HG03196 (cell line): ENCODE measurements around the gene PRKCQ.
"Not testable (repeated sequence)": the region's sequence is repeated elsewhere in the genome, so short reads cannot be mapped to it uniquely, and the experiment has no call there.

Experiments
- ATAC-seq: cut with Tn5 transposase; IDR thresholded peaks from one replicate; pipeline ENCODE4 v1.9.1; 2021; ENCODE audit not compliant: unreplicated experiment

Gene PRKCQ

DNA sequence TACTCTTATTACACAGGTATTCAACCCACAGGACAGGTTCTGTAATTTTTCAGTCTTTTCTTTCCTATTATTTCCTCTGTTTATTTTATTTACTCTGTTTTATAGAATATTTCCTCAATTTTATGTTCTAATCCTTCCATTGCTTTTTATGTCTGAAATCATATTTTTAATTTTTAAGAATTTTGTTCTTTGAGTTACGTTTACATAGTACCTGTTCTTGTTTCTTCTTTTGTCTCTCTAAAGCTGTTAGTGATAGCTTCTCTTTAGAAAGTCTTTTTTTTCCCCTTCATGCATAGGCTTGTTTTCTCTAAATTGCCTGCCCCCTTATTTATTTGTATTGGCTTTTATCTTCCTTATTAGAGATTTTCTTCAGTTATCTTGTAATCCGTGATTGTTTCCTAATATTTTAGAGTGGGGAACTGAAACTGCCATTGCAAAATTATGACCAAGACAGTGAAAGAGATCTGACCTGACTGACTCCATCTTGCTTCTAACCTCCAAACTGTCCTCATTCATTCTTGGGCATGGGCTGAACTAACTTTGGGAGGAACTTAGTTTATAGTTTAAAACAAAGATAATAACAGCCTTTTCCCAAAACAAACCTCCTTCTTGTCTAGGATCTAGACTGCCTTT, 189.7 kb downstream of the PRKCQ start:
- no peak for ATAC-seq

DNA sequence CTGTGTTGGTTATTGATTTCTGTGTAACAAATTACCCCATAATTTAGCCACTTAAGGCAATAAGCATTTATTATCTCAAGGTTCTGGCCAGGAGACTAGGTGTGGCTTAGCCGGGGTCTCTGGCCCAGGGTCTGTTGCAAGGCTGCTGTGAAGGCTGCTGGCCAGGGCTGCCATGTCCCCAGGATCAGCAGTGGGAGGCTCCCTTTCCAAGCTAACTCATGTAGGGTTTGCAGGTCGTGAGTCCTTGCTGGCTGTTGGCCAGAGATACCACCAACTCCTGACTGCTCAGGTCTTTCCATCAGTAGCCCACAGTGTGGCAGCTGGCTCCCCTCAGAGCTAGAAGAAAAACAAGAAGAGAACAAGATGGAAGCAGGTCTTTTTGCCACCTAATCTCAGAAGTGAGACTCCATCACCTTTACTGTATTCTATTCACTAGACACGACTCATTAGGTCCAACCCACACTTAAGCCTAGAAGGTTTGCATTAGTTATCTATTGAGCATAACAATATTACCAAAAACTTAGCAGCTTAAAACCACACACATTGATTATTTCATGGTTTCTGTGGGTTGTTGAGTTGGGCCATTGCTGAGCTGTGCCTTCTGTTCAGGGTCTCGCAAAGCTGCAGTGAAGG, 191.7 kb downstream of the PRKCQ start:
- ATAC-seq = no peak

DNA sequence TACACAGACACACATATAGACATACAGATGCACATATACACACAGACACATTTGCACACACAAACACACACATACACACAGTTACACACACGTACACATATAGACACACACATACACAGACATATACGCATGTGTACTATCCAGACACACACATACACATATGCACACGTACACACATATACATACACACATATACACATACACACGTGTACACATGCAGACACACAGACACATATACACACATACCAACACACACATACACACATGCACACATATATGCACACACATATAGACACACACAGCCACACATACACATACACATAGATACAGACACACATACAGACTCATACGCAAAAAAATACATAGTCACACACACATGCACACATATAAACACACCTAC, 193.1 kb downstream of the PRKCQ start:
- ATAC-seq = no peak

DNA sequence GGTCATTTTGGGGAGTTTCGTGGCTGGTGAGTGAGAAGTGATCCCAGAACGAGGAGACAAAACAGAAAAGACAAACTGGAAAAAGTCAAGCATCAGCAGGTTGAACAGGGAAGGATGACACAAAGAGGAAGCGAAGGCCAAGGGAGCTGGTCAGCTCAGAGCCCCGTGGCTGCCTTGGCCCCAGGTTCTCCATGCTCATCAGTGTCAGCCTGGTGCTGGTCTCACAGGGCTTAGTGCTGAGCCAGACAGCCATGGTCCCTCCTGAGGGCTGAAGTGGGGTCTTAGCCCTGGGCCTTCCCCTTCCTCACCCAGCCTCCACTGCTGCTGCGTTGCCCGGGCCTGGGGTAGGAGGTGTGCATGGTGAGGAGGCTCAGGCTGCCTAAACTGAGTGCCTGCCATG, 193.7 kb downstream of the PRKCQ start:
- ATAC-seq = no peak

DNA sequence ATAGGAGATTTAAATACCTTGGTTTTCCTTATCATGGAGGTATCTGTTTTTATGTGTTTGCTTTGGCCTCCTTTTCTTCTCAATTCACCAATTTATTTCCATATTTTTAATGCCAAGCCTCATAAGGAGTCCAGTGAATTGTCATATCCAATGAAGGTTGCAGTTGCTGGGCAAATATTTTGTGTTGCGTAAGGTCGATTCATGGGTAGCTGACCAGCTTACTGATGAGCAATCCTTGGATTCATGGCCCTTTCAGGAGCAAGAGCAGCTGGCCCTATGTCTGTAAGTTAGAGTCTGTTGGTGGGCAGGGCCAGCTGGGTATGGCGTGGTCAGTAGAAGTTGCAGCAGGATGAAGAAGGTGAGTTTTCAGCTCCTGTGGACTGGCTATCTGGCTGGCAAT, 194.4 kb downstream of the PRKCQ start:
- ATAC-seq = no peak

DNA sequence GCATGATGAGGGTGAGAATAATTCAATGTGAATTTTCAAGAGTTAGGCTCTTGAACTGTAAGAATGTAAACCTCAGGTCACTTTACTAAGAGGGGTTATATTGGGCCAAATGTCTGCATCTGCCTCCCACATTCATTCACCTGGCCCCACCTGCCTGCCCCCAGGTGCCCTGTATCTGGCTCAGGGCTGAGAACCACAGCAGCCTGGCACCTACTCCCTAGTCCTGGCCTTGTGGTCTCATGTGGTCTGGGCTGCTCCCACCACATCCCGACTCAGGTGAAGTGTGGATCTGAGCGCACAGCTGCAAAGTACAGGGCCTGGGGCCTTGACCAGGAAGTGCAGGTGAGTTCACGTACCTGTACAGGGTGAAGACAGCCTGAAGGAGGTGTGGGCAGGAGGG, 195.2 kb downstream of the PRKCQ start:
- no peak for ATAC-seq

DNA sequence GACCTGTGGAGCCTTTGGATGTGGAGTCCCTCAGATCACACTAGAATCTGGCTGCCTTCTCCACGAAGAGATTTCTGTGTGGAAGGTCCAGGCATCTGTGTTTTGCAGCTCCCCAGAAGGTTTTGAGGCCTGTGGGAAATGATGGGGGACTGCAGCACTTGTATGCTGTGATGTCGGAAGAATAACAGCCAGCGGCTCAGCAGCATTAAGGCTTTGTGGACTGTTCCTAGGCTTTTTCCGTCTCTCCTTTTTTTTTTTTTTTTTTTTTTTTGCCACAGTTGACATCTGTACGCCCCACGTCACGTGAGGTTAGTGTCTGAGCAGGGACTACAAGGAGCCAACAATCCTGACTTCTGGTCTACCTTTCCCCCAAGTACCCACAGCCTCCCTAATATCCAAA, 196.0 kb downstream of the PRKCQ start:
- no peak for ATAC-seq

DNA sequence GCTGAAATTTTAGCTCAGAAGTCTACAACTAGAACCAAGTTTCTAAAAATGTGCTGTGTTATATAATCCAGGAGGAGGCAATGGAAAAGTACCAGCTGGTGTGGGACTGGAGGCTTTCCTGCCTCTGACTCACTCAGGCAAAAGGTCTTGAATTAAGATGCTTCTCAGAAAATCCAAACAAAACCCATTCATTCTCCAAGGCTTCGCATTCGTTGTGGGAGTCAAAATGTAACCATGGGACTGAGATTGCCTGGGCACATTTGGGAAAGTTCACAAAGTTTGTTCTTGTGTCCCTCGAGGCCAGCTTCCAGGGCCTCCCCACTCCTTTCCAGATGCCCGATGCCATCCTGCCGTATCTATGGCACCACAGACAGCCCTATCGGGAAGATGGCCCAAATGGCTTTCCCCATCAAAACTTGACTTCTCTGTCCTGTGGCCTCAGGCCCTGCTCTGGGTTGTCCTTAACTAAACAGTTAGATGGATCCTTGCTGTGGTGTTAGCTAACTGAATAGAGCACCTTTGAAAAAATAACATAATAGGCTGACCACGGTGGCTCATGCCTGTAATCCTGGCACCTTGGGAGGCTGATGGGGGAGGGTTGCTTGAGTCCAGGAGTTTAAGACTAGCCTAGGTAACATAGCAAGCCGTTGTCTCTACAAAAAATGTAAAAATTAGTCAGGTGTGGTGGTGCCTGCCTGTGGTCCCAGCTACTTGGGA, 196.8 kb downstream of the PRKCQ start:
- ATAC-seq = no peak

DNA sequence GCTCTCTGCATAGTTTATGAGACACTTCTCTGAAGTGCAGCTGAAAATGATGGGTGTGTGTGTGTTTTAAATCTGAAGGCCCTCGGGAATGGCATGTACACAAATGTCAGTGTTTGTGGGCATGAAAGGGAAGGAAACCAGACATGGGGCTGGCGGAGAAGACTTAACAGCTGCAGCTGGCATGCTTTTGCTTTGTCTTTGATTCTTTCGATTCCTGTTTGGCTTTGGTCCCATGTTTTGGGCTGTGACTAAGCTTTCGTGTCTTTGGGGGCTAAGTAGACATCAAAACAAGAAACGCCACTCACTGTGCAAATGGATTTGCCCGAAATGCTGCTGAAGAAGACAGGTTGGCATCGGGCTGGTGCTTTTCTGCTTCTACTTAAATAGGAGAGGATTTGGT, 198.0 kb downstream of the PRKCQ start:
- no peak for ATAC-seq

DNA sequence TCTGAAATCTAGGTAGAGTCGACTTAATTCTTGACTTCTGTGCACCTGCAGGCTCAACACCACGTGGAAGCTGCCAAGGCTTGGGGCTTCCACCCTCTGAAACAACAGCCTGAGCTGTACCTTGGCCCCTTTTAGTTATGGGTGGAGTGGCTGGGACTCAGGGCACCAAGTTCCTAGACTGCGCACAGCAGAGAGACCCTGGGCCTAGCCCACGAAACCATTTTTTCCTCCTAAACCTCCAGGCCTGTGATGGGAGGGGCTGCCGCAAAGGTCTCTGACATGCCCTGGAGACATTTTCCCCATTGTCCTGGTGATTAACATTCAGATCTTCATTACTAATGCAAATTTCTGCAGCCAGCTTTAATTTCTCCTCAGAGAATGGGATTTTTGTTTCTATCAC, 199.6 kb downstream of the PRKCQ start:
- not testable (repeated sequence) for ATAC-seq

DNA sequence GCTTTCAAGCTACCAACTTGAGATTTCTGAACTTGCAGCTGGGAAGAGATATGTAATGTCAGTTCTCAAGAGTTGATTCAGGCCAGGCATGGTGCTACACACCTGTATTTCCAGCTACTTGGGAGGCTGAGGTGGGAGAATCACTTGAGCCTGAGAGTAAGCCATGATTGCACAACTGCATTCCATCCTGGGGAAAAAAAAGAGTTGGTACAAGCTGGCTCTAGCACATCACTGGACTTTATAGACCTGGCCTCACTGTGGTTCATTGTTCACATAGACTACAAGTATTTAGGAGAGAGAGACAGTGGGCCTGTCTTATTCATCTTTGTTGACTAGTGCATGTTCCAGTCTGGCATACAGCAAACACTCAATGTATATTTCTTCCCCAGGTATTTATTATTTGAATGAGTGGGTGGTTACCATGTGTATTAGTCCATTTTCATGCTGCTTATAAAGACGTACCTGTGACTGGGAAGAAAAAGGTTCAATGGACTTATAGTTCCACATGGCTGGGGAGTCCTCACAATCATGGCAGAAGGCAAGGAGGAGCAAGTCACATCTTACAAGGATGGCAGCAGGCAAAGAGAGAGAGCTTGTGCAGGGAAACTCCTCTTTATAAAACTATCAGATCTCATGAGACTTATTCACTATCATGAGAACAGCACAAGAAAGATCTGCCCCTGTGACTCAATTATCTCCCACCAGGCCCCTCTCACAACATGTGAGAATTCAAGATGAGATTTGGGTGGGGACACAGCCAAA, 200.9 kb downstream of the PRKCQ start:
- no peak for ATAC-seq
